ENCODE data around the gene SHISA9. TPM values are rescaled to one million over a fixed set of nuclear protein-coding genes. Genes with fewer than 3 reads are reported as not detected.

Gene SHISA9
- total and polyA plus RNA-seq, 4 donors = under 0.01 to 0.08 (median 0.07) TPM; not detected in 1

DNA sequence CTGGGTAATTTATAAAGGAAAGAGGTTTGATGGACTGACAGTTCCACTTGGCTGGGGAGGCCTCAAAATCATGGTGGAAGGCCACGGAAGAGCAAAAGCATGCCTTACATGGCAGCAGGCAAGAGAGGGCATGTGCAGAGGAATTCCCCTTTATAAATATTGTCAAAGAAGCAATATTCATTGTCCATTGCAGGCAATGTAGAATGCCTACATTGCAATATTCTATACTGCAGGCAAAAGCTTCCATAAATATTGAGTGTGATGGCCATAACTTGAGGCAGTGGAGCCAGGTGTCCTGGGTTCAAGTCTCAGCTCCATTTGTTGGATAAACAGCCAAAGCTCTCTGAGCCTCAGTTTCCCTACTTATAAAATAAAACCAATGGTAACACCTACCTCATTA is 322.3 kb downstream of the SHISA9 start:
- H3K27me3 ChIP-seq (ENCODE audit: control insufficient read depth in 4 of 4, insufficient read depth in 4 of 4, low read length in 3 of 4) = no peaks in the 10 kb centered on the region
- H3K4me1 ChIP-seq (ENCODE audit: control insufficient read depth in 4 of 4, insufficient read depth in 4 of 4, low read length in 3 of 4) = no peaks in the 10 kb centered on the region
- no peak overlapping the region for H3K9ac ChIP-seq (ENCODE audit: low read depth in 1 of 2, low read length in 2 of 2)
- WGBS = 100% methylated on average over 1 of the region's 1 CpG
- H3K27ac ChIP-seq (ENCODE audit: low read depth in 1 of 2, low read length in 2 of 2) = no peak overlapping the region
- peaks cover 0 to 2% (median 0%) of the 10 kb centered on the region in 4 donors for H3K9me3 ChIP-seq (ENCODE audit: control insufficient read depth in 4 of 4, low read length in 3 of 4)
- no peak for DNase-seq (ENCODE audit: low spot score)
- TF ChIP-seq TAF1 (conservative IDR thresholded peaks at IDR 0.05) = no peak
- no peak for TF ChIP-seq YY1 (IDR thresholded peaks at IDR 0.05)
- TF ChIP-seq FOXA1 (IDR thresholded peaks at IDR 0.05) = no peak
- no peak for TF ChIP-seq NR2F2 (IDR thresholded peaks at IDR 0.05)
- TF ChIP-seq HNF4G (IDR thresholded peaks at IDR 0.05) = no peak
- TF ChIP-seq, protein P1, sequence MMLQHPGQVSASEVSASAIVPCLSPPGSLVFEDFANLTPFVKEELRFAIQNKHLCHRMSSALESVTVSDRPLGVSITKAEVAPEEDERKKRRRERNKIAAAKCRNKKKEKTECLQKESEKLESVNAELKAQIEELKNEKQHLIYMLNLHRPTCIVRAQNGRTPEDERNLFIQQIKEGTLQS (IDR thresholded peaks at IDR 0.05) = no peak
- no peak for TF ChIP-seq HNF4A (conservative IDR thresholded peaks at IDR 0.05)
- no peak for TF ChIP-seq GABPA (IDR thresholded peaks at IDR 0.05 in 1 of 2, conservative IDR thresholded peaks at IDR 0.05 in 1 of 2)
- TF ChIP-seq JUND (IDR thresholded peaks at IDR 0.05) = no peak
- no peak for TF ChIP-seq CTCF (IDR thresholded peaks at IDR 0.05; ENCODE audit: low read depth, low read length, missing input control)
- no peak for TF ChIP-seq REST (IDR thresholded peaks at IDR 0.05)
- TF ChIP-seq FOXA2 (IDR thresholded peaks at IDR 0.05) = no peak
- TF ChIP-seq ZBTB33 (IDR thresholded peaks at IDR 0.05) = no peak
- TF ChIP-seq SP1 (IDR thresholded peaks at IDR 0.05) = no peak
- no peak for TF ChIP-seq RAD21 (IDR thresholded peaks at IDR 0.05)
- TF ChIP-seq RXRA (IDR thresholded peaks at IDR 0.05) = no peak
- TF ChIP-seq EGR1 (IDR thresholded peaks at IDR 0.05; ENCODE audit: low read depth in 2 of 2) = no peak
- H3K36me3 ChIP-seq (ENCODE audit: control insufficient read depth in 4 of 4, insufficient read depth in 3 of 4, low read depth in 1 of 4, low read length in 3 of 4) = no peaks in the 10 kb centered on the region
- no peak overlapping the region for H3K4me3 ChIP-seq (ENCODE audit: low read depth in 1 of 3, low read length in 3 of 3)

DNA sequence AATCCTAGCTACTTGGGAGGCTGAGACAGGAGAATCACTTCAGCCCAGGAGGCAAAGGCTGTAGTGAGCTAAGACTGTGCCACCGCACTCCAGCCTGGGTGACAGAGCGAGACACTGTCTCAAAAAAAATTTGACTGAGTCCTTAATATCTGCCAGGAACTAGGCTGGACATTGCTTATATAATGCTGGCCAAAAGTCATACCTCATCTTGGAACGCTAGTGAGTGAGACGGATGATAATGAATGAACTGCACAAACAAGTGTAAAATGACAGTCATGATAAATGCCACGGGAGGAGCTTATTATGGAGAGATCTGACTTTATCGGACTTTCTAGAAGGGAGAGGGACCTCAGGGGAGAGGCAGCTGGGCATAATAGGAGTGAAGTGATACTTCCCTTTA is 327.6 kb downstream of the SHISA9 start:
- 49% methylated on average over 6 of the region's 6 CpGs for WGBS
- no peaks in the 10 kb centered on the region for H3K36me3 ChIP-seq (ENCODE audit: control insufficient read depth in 4 of 4, insufficient read depth in 3 of 4, low read depth in 1 of 4, low read length in 3 of 4)
- H3K27me3 ChIP-seq (ENCODE audit: control insufficient read depth in 4 of 4, insufficient read depth in 4 of 4, low read length in 3 of 4) = no peaks in the 10 kb centered on the region
- peaks cover 0 to 5% (median 0%) of the 10 kb centered on the region in 4 donors for H3K4me1 ChIP-seq (ENCODE audit: control insufficient read depth in 4 of 4, insufficient read depth in 4 of 4, low read length in 3 of 4)
- peaks cover 0 to 2% (median 0%) of the 10 kb centered on the region in 4 donors for H3K9me3 ChIP-seq (ENCODE audit: control insufficient read depth in 4 of 4, low read length in 3 of 4)
- no peak overlapping the region for H3K9ac ChIP-seq (ENCODE audit: low read depth in 1 of 2, low read length in 2 of 2)
- TF ChIP-seq RXRA (IDR thresholded peaks at IDR 0.05) (no peak), HNF4G (IDR thresholded peaks at IDR 0.05) (no peak), EGR1 (IDR thresholded peaks at IDR 0.05; ENCODE audit: low read depth in 2 of 2) (no peak), SP1 (IDR thresholded peaks at IDR 0.05) (no peak), HNF4A (conservative IDR thresholded peaks at IDR 0.05) (no peak), RAD21 (IDR thresholded peaks at IDR 0.05) (no peak), JUND (IDR thresholded peaks at IDR 0.05) (no peak)
- TF ChIP-seq, protein P1 (IDR thresholded peaks at IDR 0.05) = no peak
- DNase-seq (ENCODE audit: low spot score) = no peak
- H3K27ac ChIP-seq (ENCODE audit: low read depth in 1 of 2, low read length in 2 of 2) = no peak overlapping the region
- no peak overlapping the region for H3K4me3 ChIP-seq (ENCODE audit: low read depth in 1 of 3, low read length in 3 of 3)
